ENCODE results near the gene ATOSA. TPM values are rescaled to one million over a fixed set of nuclear protein-coding genes. Genes with fewer than 3 reads are reported as not detected.

ATOSA gene
- total RNA-seq, 1 experiment from 2014 or later = 9.0 TPM

GRCh38 chr15:52651868-52652267 lies 27.3 kb downstream of the ATOSA start:
- DNase-seq (ENCODE audit: low spot score) = peak; percentile 91

DNA sequence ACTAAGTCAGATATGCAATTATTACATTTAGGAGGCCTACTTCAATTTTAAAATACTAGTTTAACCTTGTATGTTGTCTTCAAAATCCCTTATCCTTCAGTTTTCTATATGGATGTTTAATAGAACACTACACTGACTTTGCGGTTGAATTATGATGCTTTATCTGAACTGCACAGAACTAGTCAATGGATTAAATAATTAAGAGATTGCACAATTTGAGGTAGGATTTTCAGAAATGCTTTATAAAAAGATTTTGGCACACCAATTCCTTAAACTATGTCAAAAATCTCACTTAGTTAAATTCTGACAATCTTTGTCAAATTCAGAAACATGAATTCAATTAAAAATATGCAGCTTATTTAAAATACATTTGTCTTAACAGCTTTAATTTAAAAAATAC lies 28.1 kb downstream of the ATOSA start:
- DNase-seq (ENCODE audit: low spot score) = no peak

DNA sequence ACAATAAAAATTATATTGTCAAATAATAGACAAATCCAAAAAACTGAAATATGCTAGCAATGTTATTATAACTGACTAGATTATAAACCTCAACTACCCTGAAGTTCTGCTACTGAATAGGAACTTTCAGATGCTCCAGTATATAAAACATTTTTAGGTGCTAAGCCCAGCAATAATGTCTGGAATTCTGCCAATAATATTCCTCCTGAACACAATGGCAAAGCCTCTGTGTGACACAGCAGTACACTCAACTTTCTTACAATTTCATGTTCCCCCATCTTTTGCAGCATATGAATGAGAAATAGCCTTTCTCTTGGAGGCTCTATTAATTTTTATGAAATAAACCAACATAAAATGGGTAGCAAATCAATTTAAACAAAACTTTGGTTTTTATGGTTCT lies 29.5 kb downstream of the ATOSA start:
- no peak for DNase-seq (ENCODE audit: low spot score)

DNA sequence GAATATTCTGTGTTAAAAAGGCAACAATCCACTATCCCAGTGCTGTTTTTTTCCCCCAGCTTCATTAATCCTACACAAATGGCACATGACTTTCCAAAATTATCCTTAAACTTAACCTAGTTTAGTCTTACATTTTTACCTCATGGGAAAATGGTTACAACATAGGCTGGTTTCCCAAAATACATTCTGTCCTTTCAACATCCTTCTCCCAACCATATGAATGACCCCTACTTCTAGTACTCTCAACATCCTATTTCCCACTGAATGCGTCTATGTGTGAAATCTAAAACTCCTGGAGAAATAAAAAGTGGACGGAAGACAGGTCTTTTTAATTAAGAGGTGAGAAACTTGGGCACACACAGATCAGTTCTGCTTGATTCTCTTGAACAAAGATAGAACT lies 33.3 kb downstream of the ATOSA start:
- DNase-seq (ENCODE audit: low spot score) = no peak

DNA sequence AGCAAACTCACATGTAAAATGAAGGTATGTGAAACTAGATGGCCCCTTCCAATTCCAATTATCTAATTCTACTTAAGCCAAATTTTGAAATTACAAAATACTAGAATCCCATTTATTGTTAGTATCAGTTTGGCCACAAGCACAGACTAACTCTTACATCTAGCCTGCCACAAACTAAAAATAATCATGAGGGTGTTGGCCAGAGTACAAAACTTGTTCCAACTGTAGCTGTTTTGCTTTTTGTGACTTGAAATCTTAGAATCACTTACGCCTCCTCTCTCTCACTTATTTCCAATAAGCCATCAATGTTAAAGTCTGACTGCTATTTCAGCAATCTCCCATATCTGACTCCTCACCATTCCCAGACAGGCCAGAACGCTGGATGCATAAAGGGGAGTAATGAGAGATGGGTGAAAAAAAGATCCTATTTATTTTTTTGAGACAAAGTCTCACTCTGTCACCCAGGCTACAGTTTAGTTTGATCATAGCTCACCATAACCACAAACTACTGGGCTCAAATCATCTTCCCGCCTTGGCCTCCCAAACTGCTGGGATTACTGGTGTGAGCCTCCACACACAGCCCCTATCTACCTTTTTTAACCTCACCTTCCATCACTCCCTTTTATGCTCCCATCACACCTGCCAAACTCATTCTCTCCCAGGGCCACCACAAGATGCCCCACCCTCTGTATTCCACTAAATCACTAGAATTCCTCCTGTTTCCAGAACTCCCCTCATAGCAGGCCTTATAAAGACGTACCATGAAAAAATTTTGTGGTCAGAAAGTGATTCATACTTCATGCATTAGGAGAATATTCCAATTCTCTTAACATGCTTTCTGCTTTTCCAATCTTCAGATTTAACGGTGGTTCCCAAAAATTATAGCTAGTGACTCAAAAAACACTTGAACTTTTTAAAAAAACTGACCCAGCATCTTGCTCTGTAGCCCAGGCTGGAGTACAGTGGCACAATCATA lies 36.5 kb downstream of the ATOSA start:
- peak; percentile 55 for DNase-seq (ENCODE audit: low spot score)

DNA sequence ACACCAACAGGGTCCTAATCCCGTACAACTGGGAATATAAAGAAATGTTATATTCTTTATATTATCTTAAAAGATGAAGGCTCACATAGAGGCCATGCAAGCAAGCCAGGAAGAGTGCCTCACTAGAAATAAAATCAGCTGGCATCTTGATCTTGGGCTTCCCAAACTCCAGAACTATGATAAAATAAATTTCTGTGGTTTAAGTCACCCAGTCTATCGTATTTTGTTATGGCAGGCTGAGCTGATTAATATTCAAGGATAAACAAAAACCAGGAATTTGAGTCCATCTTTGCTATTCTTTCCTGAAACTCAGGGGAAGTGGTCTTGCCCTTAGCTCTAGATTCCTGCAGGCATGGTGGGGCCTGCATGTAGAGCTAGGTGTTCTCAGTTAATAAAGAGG lies 42.7 kb downstream of the ATOSA start:
- DNase-seq (ENCODE audit: low spot score) = no peak

DNA sequence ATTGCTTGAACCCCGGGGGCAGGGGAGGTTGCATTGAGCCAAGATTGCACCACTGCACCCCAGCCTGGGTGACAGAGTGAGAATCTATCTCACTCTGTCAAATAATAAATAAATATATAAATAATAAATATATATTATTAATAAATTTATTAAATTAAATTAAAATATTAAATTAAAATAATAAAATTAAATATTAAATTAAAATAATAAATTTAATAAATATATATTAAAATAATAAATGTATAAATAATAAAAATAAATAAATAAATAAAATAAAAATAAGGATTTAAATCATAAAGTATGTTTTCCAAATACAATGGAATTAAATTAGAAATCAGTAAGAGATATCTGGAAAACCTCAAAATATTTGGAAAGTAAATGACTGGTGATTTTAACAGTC lies 43.3 kb downstream of the ATOSA start:
- DNase-seq (ENCODE audit: low spot score) = no peak

Other genes with a start within 250 kb of the ATOSA start
- 23.9 and 33.4 TPM in 2 replicates for gene MYO5A, start 150.5 kb downstream of the ATOSA start, total RNA-seq (2014; rRNA removed; shearing (Covaris generic))
- gene ARPP19, start 110.4 kb downstream of the ATOSA start, total RNA-seq (2014; rRNA removed; shearing (Covaris generic)) = 167 and 212 TPM in 2 replicates
- gene ONECUT1, start 110.9 kb upstream of the ATOSA start, total RNA-seq (2014; rRNA removed; shearing (Covaris generic)) = 0.05 TPM in 1 of 2 replicates, not detected in the other